ENCODE measurements around the gene DBH. TPM values are rescaled to one million over a fixed set of nuclear protein-coding genes. Genes with fewer than 3 reads are reported as not detected.

The DBH gene
- total and polyA plus RNA-seq, 8 donors, result under 0.01 to 0.15 TPM; not detected in 6

DNA sequence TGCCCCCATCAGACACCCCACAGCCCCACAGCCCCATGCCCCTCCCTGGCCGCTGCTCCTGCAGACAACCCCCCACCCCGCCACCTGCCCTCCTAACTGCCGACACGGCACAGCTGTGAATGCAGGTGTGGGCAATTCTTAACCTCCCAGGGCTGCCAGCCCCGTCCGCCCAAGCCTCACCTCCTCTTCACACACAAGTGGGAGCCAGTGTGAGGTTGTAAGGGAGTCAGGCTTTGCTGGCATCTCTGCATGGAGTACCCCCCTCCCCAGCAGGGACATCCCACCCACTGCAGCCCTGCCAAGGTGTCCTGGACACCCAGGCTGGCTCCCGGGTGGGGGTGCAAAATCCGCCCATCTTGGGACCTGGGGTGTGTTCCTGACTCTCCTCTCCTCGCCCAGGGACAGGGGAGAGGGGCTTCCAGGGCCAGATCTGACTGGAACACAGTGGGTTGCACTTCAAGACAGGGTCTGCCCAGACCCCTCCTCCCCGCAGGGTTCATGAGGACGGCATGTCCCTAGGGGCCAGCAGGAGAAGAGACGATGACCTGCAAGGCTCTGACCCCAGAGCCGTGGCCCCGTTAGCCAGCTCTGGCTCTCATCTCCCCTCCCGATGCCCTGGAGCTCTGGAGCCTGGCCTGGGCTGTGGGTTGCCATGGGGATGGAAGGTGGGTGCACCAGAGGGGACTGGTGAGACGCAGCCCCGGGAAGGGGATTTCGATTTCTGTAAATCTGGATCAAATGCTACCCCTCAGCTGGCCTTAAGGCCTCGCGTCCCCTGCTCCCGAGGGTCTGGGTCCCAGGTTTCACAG lies 67.6 kb downstream of the DBH start:
- H3K9me3 ChIP-seq, result no peaks in the 10 kb centered on the region
- H3K36me3 ChIP-seq, result no peaks in the 10 kb centered on the region
- intact Hi-C loops (cut with DNase I; ENCODE audit: low total_unique reads), result no loop called here
- H3K4me3 ChIP-seq, result no peak overlapping the region
- peak in 1 of 2 donors; percentile 40 for DNase-seq
- peaks cover 0 to 18% (median 14%) of the 10 kb centered on the region in 4 donors for H3K4me1 ChIP-seq
- 61 to 89% (median 79%) methylated on average over 11 to 21 of the region's 21 CpGs for WGBS, 5 donors
- peaks cover 0 to 27% (median 0%) of the 10 kb centered on the region in 3 donors for H3K27me3 ChIP-seq
- TF ChIP-seq EP300 (IDR thresholded peaks at IDR 0.05) (no peak), POLR2A (IDR thresholded peaks at IDR 0.05) (no peak), CTCF (IDR thresholded peaks at IDR 0.05) (no peak), POLR2AphosphoS5 (IDR thresholded peaks at IDR 0.05) (no peak)
- H3K27ac ChIP-seq, result no peak overlapping the region

- H3K27ac ChIP-seq, result no peak overlapping the region
- intact Hi-C loops (cut with DNase I; ENCODE audit: low total_unique reads), result no loop called here
- H3K36me3 ChIP-seq, result no peaks in the 10 kb centered on the region
- H3K4me1 ChIP-seq, result peaks cover 0 to 18% (median 14%) of the 10 kb centered on the region in 4 donors
- H3K4me3 ChIP-seq, result no peak overlapping the region
- 88 to 93% (median 90%) methylated on average over 22 to 23 of the region's 23 CpGs for WGBS, 5 donors
- peaks cover 0 to 27% (median 0%) of the 10 kb centered on the region in 3 donors for H3K27me3 ChIP-seq
- TF ChIP-seq EP300 (IDR thresholded peaks at IDR 0.05), result no peak
- TF ChIP-seq POLR2A (IDR thresholded peaks at IDR 0.05), result no peak
- no peak for TF ChIP-seq POLR2AphosphoS5 (IDR thresholded peaks at IDR 0.05)
- no peak for TF ChIP-seq CTCF (IDR thresholded peaks at IDR 0.05)
- DNase-seq, result no peak
- no peaks in the 10 kb centered on the region for H3K9me3 ChIP-seq
Observed at GRCh38 chr9:133704711-133705181, 68.6 kb downstream of the DBH start.

DNA sequence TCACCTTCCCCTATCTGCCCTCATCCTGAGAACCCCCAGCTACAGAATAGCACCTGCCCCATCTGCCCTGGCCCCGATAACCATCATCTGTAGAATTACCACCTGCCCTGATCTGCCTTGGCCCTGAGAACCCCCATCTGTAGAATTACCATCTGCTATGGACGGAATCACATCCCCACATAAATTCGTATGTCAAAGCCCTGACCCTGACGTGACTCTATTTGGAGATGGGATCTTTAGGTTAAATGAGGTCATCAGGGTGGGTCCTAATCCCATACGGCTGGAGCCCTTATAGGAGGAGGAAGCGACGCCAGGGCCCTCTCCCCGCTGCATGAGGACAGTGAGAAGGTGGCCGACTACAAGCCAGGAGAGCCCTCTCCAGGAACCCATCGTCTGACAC lies 69.4 kb downstream of the DBH start:
- no peak for DNase-seq
- peaks cover 0 to 27% (median 0%) of the 10 kb centered on the region in 3 donors for H3K27me3 ChIP-seq
- no peak for TF ChIP-seq CTCF (IDR thresholded peaks at IDR 0.05)
- TF ChIP-seq POLR2A (IDR thresholded peaks at IDR 0.05), result no peak
- TF ChIP-seq POLR2AphosphoS5 (IDR thresholded peaks at IDR 0.05), result no peak
- TF ChIP-seq EP300 (IDR thresholded peaks at IDR 0.05), result no peak
- no peak overlapping the region for H3K27ac ChIP-seq
- intact Hi-C loops (cut with DNase I; ENCODE audit: low total_unique reads), result no loop called here
- H3K36me3 ChIP-seq, result no peaks in the 10 kb centered on the region
- WGBS, 5 donors, result 80 to 90% (median 84%) methylated on average over 10 of the region's 10 CpGs
- H3K9me3 ChIP-seq, result no peaks in the 10 kb centered on the region
- H3K4me1 ChIP-seq, result peaks cover 0 to 18% (median 14%) of the 10 kb centered on the region in 4 donors
- no peak overlapping the region for H3K4me3 ChIP-seq

- H3K9me3 ChIP-seq, result no peaks in the 10 kb centered on the region
- DNase-seq, result no peak
- H3K27ac ChIP-seq, result peak overlapping the region in 1 of 5 donors; percentile 12
- peaks cover 0 to 23% (median 0%) of the 10 kb centered on the region in 3 donors for H3K27me3 ChIP-seq
- peaks cover 0 to 18% (median 14%) of the 10 kb centered on the region in 4 donors for H3K4me1 ChIP-seq
- WGBS, 5 donors, result 51 to 78% (median 71%) methylated on average over 10 to 12 of the region's 12 CpGs
- H3K36me3 ChIP-seq, result no peaks in the 10 kb centered on the region
- intact Hi-C loops (cut with DNase I; ENCODE audit: low total_unique reads), result no loop called here
- no peak overlapping the region for H3K4me3 ChIP-seq
- no peak for TF ChIP-seq EP300 (IDR thresholded peaks at IDR 0.05)
- TF ChIP-seq POLR2AphosphoS5 (IDR thresholded peaks at IDR 0.05), result no peak
- TF ChIP-seq POLR2A (IDR thresholded peaks at IDR 0.05), result no peak
- TF ChIP-seq CTCF (IDR thresholded peaks at IDR 0.05), result no peak
Observed at GRCh38 chr9:133706307-133707050, 70.3 kb downstream of the DBH start.

All from stomach (tissue), 9 donors.